Stimulated activated naive CD4-positive, alpha-beta T cell (primary cell): ENCODE data around the gene ERCC4.

Source experiments
- DNase-seq, 6 experiments: peaks; one replicate each; lab custom pipeline; 2025; lab: John Stamatoyannopoulos, UW

The ERCC4 gene

DNA sequence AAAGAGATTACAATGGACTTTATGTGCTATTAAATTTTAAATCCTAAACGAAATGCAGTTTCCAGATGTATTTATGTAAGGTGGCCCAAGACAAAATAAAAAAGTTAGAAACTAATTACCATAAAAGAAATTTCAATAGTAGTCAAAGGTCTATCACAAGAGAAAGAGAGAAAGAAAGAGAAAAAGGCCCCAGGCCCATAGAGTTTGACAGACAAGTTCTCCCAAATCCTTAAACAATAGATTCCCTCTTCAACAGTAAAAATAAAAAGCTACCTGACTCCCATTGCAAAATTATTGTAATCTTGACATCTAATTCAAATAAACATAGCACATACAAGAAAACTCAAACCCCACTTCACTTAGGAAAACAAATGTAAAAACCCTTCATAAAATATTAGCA is 8.6 kb upstream of the ERCC4 start:
- no peak for DNase-seq

DNA sequence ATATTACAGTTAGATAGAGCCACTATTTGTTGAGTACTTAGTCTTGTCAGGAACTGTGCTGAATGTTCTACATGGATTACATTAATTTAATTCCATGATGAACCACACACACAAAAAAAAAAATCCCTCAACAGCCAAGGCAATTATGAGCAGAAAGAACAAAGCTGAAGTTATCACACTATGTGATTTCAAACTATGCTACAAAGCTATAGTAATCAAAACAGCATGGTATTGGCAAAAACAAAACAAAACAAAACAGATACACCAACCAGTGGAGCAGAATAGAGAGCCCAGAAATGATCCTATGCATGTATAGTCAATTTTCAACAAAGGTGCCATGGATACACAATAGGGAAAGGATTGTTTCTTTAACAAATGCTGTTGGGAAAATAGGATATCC is 8.1 kb upstream of the ERCC4 start:
- DNase-seq, result no peak

DNA sequence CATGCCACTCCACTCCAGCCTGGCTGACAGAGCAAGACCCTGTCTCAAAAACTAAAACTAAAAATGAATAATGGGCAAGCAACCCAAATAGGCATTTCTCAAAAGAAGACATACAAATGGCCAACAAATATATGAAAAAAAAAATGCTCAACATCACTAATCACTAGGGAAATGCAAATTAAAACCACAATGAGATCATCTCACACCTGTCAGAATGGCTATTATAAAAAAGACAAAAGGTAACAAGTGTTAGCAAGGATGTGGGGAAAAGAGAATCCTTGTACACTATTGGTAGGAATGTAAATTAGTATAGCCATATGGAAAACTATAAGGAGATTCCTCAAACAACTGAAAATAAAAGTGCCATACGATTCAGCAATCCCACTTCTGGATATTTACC is 7.1 kb upstream of the ERCC4 start:
- DNase-seq, result no peak

DNA sequence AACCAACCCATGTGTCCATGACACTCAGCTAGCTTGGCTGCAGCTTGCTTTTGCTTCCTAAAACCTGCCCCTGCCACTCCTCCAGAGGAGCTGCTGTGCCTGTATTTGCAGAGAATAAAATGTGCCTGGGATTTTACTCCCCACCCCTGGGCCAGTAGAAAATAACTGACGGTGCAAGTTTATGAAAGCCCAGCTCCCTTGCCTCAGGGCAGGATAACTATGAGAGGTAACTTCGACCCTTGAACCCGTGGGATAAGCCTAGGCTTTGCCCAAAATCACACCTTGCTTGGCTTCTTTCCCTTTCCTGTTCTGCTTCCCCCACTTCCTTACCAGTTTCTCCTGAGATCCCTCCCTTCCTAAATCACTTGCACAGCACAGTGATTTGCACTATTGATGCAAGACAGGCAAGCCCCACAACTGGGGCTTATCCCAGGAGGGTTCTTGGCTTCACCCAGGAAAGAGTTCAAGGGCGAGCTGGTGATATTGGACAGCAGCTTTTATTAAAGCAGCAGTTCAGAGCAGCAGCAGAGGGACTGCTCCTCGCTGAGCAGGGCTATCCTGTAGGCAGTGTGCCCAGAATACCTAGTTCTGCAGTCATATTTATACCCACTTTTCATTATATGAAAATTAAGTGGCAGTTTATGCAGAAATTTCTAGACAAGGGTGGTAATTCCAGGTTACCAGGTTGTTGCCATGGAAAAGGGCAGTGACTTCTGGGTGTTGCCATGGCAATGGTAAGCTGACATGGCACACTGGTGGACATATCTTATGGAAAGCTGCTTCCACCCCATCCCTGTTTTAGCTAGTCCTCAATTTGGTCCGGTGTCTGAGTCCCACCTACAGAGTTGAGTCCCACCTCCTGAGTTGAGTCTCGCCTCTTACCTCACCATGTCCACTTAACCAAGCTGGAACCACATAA is 6.3 kb upstream of the ERCC4 start:
- DNase-seq, result no peak

DNA sequence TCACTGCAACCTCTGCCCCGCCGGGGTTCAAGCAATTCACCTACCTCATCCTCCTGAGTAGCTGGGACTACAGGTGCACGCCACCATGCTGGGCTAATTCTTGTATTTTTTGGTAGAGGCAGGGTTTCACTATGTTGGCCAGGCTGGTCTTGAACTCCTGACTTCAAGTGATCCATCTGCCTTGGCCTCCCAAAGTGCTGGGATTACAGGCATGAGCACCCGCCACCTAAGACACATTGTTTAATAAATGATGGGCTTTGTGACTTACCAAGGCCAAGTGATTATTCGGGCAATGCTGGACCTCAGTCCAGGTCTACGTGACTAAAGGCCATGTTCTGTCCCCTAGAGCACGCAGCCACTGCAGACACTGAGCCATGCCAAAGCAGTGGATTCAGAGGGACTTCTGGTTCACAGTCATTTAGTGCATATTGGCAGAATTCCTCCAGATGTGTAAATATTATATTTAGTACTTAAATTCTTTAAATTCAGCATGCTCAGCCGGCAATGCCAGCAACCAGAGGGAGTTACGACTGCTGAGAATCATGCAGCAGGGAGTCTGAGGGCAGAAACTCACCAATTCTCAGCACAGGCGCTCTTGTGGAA is 4.8 kb upstream of the ERCC4 start:
- DNase-seq, result no peak

DNA sequence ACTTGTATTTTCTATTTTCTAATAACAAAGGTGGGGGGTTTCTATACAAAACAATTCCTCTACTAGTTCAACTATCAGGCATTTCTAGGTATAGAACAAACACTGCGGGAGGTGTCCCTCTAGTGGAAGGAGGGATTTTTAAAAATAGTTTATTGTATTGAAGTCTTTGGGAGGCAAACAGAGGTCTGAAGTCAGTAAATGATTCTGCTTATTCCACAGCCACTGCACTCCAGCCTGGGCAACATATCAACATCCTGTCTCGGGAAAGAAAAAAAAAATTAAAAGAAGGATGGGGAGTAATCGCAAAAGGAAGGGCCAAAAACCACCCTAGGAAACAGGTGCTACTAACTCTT is 648 bp upstream of the ERCC4 start:
- DNase-seq, result peak in 1 of 6 experiments; percentile 57

DNA sequence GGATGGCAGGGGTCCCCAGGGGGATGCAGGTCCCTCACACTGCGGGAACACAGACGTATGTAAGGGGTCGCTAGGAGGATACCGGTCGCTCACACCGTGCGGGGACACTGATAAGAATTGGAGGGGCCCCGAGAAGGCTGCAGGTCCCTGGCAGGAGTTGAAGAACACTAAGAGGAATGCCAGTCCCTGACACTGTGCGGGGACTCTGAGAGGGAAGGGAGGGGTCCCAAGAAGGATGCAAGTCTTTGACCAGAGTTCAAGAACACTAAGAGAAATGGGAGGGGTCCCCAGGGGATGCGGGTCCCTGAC is 510 bp downstream of the ERCC4 start:
- DNase-seq, result no peak

DNA sequence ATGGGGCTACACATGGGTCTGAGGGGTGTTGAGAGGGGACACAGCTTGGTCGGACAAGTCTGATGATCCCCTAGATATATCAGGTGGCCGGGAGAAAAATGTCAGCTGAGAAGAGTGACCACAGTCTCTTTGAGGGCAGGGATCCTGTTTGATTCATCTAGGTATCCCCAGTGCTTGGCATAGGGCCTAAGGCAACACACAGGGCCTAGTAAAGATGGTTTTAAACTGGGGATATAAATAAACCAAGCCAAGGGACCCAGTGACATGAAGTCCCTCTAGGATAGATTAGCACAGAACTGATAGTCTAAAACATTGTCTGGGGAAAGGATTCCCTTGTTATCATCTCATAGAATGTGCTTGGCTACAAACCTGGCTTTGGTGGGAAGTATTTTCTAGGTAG is 1.4 kb downstream of the ERCC4 start:
- no peak for DNase-seq

DNA sequence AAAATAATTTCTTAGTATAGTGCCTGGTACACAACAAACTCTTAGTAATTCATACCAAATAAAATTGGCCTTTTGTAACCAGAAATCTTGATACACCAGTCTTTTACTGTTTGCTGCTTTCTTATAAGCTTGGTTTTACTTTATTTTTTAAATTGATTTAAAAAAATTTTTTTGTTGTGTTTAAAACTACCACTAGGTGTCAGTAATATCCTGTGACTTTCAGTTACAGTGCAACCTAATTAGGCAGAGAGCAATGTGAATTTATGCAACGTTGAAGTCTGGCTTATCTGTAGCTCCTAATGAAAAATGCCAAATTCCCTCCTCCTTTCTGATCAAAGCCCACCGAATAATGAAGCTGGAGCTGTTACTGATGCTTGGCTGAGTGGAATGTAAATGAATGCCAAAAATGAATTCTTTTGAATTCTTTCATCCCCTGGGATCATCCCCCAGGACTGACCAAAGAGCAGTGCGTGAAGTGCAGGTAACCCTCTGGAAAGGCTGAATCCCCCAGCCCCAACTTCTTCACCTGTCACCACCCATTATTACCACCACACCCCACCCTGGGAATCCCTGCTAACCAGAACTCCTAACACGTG is 3.8 kb downstream of the ERCC4 start:
- peak in 3 of 6 experiments; percentile 17 to 62 (median 58) for DNase-seq

DNA sequence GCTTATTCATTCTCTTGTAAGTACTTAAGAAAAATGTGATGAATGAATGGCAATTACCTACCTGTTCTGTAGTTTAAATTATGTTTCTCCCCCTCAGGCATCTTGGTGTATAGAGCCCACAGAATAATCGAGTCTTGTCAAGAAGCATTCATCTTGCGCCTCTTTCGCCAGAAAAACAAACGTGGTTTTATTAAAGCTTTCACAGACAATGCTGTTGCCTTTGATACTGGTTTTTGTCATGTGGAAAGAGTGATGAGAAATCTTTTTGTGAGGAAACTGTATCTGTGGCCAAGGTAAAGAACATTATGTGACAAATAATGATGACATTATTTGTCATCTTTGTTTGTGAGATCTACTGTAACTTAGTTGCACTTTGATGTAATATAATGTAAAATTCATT is 6.5 kb downstream of the ERCC4 start:
- no peak for DNase-seq

DNA sequence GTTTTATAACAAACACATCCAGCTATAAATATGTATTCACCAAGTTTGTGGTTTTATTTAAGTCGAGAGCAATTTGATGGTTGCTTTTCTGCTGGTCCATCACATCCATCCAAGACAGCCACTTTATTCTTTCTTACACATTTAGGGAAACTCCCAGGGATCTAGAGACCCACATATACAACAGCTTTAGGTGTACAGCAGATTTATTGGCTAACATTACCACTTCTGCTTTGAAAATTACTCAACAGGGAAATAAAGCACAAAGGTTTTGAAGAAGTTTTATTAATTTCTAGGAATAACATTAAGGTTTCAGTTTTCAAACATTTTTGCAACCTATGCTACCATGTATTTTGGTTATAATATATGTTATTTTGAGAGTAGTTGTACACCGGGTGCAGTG is 6.9 kb downstream of the ERCC4 start:
- no peak for DNase-seq

DNA sequence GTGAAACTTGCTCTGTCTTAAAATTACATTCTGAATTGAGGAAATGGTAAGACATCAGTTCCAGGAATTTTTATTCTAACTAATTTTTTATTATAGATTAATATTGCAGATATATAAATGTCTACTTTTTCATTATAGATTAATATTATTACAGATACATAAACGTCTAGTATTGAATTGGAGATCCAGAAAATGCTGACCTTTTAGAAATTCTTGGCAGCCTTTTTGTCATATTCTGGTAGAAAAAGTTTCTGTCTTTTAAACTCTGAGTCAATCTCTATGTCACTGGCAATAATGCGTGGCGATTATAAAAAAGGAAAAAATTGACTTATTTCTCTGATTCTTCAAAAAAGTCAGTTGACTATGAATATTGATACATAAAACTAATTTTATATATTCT is 8.7 kb downstream of the ERCC4 start:
- no peak for DNase-seq

DNA sequence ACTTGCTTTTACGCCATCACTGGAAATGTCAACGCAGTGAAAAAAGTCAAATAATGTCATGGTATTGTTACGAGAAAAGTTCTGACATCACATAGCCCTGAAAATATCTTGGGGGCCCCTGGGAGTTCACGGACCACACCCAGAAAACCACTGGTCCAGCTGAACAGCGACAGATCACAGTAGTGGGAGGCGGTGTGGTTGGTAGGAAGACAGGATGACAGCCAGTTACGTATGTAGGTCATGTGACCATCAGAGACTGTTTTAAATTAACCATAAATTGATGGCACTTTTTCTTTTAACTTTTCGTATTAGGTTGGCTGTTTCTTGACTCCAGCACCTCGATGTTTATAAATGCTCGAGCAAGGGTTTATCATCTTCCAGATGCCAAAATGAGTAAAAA is 11.9 kb downstream of the ERCC4 start:
- DNase-seq, result no peak

DNA sequence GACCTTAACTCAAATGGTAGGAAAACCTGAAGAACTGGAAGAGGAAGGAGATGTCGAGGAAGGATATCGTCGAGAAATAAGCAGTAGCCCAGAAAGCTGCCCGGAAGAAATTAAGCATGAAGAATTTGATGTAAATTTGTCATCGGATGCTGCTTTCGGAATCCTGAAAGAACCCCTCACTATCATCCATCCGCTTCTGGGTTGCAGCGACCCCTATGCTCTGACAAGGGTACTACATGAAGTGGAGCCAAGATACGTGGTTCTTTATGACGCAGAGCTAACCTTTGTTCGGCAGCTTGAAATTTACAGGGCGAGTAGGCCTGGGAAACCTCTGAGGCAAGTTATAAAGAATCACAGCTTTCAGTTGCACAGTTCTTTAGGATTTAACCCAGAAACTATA is 15.5 kb downstream of the ERCC4 start:
- peak in 2 of 6 experiments; percentile 7 to 30 for DNase-seq

DNA sequence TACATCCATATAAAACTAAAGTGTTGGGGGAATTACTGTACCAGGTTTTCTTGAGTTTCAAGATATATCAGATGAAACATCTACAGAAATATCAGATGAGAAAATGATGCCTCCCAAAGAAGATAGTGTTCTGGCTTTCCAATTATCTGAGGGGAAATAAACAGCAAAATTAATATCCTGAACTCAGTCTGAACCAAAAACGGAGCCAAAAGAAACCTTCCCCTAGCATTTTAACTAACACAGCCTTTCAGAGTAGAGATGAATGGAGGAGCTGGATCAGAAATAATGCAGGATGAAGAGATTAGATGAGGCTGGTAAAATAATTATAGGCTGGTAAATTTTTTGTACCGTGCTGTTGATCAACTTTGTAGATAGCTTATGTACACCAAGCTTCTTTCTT is 16.2 kb downstream of the ERCC4 start:
- DNase-seq, result no peak

DNA sequence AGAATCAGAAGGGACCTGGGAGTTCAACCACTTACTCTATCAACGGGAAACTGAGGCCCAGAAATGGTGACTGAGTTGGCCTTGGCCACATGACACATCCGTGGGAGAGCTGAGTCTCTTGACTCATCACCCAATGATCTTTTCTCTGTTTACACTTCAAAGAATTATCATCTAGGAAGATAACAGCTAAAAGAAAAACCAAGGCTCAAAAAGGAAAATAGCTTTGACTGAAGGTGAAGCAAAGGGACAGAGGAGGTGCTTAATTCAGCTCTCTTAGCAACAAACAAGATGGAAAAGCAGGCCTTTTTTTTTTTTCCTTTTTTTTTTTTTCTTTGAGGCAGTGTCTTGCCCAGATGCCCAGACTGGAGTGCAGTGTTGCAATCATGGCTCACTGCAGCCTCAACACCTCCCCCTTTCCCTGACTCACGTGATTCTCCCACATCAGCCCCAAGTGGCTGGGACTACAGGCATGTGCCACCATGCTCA is 16.7 kb downstream of the ERCC4 start:
- DNase-seq, result no peak

DNA sequence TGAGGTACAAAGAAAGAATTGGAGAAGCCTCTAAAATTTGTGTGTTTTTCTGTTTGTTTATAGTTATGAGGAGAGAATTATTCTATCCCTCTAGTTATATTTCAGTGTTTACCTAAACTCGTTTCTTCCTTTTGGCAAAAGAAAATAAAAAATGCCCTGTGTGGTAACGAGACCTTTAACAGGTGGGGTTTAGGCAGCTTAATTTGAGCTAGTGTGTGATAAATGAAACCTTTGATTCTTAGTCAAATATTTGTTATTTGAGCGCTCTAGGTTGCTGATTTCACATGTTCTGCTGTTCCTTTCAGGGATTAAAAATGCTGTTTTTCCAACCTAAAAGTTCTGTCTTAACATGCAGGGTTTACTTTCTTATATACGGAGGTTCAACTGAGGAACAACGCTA is 17.5 kb downstream of the ERCC4 start:
- DNase-seq, result no peak

DNA sequence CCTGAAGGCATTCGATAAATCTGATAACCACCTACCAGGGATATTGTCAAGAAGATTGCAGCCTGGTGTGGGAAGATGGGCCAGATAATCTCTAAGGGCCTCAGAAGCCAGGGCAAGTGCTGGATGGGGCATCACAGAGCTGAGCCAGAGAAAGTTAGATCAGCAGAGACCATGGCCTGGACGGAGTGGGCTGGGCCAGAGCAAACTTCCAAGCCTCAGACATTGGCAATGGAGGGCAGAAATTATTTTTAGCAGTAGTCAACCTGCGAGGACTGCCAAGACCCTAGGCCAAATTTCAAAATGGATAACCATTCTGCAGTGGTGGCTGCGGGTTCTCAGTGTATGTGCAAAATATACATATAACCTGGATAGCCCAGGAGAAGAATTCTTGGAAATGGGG is 18.5 kb downstream of the ERCC4 start:
- DNase-seq, result no peak

DNA sequence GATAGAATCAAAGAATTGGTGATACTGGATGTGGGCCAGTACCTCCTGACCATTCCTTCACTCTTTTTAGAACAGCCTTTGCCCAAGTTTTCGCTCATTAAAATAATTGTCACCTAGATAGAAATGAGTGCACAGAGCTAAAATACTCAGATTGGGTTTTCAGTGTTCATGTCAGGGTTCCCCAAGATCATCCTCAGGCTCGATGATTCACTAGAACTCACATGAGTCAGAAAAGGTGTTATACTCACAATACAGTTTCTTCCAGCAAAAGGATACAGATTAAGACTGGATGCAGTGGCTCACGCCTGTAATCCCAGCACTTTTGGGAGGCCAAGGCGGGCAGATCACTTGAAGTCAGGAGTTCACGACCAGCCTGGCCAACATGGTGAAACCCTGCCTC is 19.9 kb downstream of the ERCC4 start:
- no peak for DNase-seq

DNA sequence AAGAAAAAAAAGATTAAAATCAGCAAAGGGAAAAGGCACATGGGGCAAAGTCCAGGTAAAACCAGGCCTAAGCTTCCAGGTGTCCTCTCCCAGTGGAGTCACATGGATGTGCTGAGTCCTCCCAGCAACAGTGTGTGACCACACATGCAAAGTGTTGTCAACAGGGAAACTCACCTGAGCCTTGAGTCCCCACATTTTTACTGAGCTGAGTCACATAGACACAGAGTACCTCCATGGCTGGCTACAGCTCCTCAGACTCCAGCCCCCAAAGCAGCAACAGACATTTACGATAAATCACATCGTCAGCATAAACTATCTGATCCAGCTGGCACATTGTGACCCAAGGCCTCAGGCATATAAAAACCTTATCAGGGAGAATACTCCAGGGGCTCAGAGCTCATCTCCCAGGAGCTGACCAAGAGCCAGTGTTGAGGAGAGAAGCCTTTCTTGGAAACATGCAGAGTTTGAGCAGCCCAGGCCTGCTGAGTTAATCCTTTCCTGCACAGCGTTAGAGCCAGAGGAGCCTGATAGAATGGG is 20.5 kb downstream of the ERCC4 start:
- no peak for DNase-seq

DNA sequence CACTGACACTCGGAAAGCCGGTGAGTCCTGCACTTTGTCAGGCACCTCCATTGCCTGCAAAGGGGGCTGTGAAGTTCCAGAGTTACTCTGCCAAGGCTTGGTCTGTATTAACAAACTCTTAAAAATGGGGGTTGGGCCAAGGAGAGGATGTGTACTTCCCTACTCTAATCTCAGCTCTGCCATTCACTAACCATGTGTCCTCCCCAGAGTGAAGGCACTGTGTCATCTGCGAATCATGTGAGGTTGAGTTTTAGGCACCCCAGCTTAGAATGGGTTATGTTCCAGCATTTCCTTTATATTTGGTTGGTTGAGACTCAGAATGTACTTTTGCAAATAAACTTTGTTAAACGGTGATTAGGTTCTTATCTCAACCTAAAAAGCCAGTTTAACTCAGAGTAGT is 24.9 kb downstream of the ERCC4 start:
- DNase-seq, result no peak

DNA sequence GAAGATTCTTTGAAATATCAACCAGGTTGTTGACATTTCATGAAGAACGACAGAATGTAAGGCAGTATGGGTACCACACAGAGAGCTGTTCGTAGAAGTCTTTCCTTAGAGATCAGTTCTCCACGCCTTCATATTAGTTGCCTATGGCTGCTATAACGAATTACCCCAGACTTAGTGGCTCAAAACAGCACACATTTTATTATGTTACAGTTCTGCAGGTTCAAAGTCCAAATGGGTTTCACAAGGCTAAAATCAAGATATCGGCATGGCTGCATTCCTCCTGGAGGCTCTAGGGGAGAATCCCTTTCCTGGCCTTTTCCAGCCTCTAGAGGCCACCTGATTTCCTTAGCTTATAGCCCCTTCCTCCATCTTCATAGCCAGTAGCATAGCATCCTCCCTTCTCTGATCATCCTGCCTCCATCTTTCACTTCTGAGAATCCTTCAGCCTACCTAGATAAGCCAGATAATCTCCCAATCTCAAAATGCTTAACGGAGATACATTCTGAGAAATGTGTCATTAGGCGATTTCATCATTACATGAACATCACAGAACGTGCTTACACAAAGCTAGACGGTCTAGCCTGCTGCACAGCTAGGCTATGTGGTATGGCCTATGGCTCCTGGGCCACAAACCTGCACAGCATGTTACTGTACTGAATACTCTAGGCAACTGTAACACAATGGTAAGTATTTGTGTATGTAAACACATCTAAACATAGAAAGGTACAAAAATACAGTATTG is 26.0 kb downstream of the ERCC4 start:
- DNase-seq, result no peak
